WI38 (cell line): ENCODE measurements around the gene ZNF484.
"Not testable (repeated sequence)": the region's sequence is repeated elsewhere in the genome, so short reads cannot be mapped to it uniquely, and the experiment has no call there.

ENCODE experiments used
- H3K4me3 ChIP-seq: 2 replicates; pipeline ENCODE4 v1.5.1; 2011; ENCODE audit warnings: low read depth, mild to moderate bottlenecking, control low read depth, low read length
- CTCF ChIP-seq: IDR thresholded peaks from 2 replicates; pipeline ENCODE4 v1.5.1; 2012; ENCODE audit warnings: low read depth, mild to moderate bottlenecking, control low read depth, low read length

The ZNF484 gene

GRCh38 chr9:92877531-92878430 is at the start of gene ZNF484:
Gene ZNF484, minus strand, starts transcription at chr9:92878038. Its CDS starts 3,009 bp downstream, at chr9:92875029.
- TF ChIP-seq CTCF: no peak
- H3K4me3 ChIP-seq: peak within 1 kb of the TSS; percentile 81

- no peak overlapping the region for H3K4me3 ChIP-seq
- no peak for TF ChIP-seq CTCF
These were observed 42.6 kb upstream of the ZNF484 start for GRCh38 chr9:92920437-92920836.

- H3K4me3 ChIP-seq: no peak overlapping the region
- no peak for TF ChIP-seq CTCF
These were observed 39.5 kb upstream of the ZNF484 start for GRCh38 chr9:92917176-92917800.

- TF ChIP-seq CTCF: no peak
- no peak overlapping the region for H3K4me3 ChIP-seq
These were observed 34.0 kb upstream of the ZNF484 start for GRCh38 chr9:92911511-92912475.

GRCh38 chr9:92905137-92905536 is 27.3 kb upstream of the ZNF484 start:
- not testable (repeated sequence) for H3K4me3 ChIP-seq

GRCh38 chr9:92897323-92897722 is 19.5 kb upstream of the ZNF484 start:
- no peak overlapping the region for H3K4me3 ChIP-seq
- TF ChIP-seq CTCF: no peak

GRCh38 chr9:92895812-92896436 is 18.1 kb upstream of the ZNF484 start:
- H3K4me3 ChIP-seq: no peak overlapping the region
- no peak for TF ChIP-seq CTCF
